ENCODE measurements around the gene NPY.

- TF ChIP-seq CTCF (IDR thresholded peaks at IDR 0.05), result no peak
- no peak for TF ChIP-seq EP300 (IDR thresholded peaks at IDR 0.05)
- no peak for TF ChIP-seq POLR2AphosphoS5 (IDR thresholded peaks at IDR 0.05)
Observed at GRCh38 chr7:24298696-24299095, 14.7 kb downstream of the NPY start.

All from sigmoid colon (tissue), 4 donors.